Measurements from ENCODE around the gene DPYSL3. TPM values are rescaled to one million over a fixed set of nuclear protein-coding genes. Genes with fewer than 3 reads are reported as not detected.
A peak's percentile ranks its signal among the peaks of the same experiment; 100 is the strongest.

Gene DPYSL3
- polyA plus RNA-seq, 1 donor from 2014 or later, result 689 TPM

- Histone ChIP-seq H3K27me3 (ENCODE audit: insufficient read depth, low read depth, low read length) (no peaks in the 10 kb centered on the region), H3F3A (ENCODE audit: insufficient read depth, low read length, poor library complexity, severe bottlenecking) (peaks cover 11% of the 10 kb centered on the region), H3K9ac (ENCODE audit: low read length) (no peak overlapping the region), H3K4me3 (ENCODE audit: low read length) (no peak overlapping the region), H4K20me1 (ENCODE audit: insufficient read depth) (no peaks in the 10 kb centered on the region), H3K36me3 (ENCODE audit: insufficient read depth, low read length) (peaks cover 6% of the 10 kb centered on the region), H3K27ac (ENCODE audit: low read length) (no peak overlapping the region), H3K9me2 (ENCODE audit: insufficient read depth, low read length) (no peaks in the 10 kb centered on the region), H3K4me2 (ENCODE audit: low read length) (no peak overlapping the region), H2AFZ (ENCODE audit: low read depth, low read length) (no peak overlapping the region), H3K9me3 (ENCODE audit: low read length) (no peaks in the 10 kb centered on the region), H3K79me2 (replicated peaks; ENCODE audit: insufficient read depth, low read length) (no peaks in the 10 kb centered on the region)
- TF ChIP-seq MXI1 (conservative IDR thresholded peaks at IDR 0.05; ENCODE audit: poor library complexity, severe bottlenecking) (no peak), TAF1 (IDR thresholded peaks at IDR 0.05; ENCODE audit: low read depth) (no peak), REST (IDR thresholded peaks at IDR 0.05; ENCODE audit: borderline replicate concordance) (no peak), CTCF (IDR thresholded peaks at IDR 0.05; ENCODE audit: poor library complexity, severe bottlenecking) (no peak), SMC3 (conservative IDR thresholded peaks at IDR 0.05; ENCODE audit: poor library complexity) (no peak), EZH2 (IDR thresholded peaks at IDR 0.05; ENCODE audit: borderline replicate concordance, insufficient read depth, low read length, poor library complexity, severe bottlenecking) (no peak)
Observed at GRCh38 chr5:147387109-147387508, 122.8 kb downstream of the DPYSL3 start.

GRCh38 chr5:147384346-147385193 lies 125.3 kb downstream of the DPYSL3 start:
- Histone ChIP-seq H3K27ac (ENCODE audit: low read length) (no peak overlapping the region), H3K4me3 (ENCODE audit: low read length) (no peak overlapping the region)
- TF ChIP-seq SMC3 (conservative IDR thresholded peaks at IDR 0.05; ENCODE audit: poor library complexity) (no peak), RAD21 (conservative IDR thresholded peaks at IDR 0.05) (no peak), POLR2AphosphoS5 (IDR thresholded peaks at IDR 0.05) (peak; percentile 48), REST (IDR thresholded peaks at IDR 0.05; ENCODE audit: borderline replicate concordance) (no peak)

More at GRCh38 chr5:147384346-147385193, 125.3 kb downstream of the DPYSL3 start:
- Histone ChIP-seq H3K9ac (ENCODE audit: low read length) (no peak overlapping the region), H2AFZ (ENCODE audit: low read depth, low read length) (no peak overlapping the region), H3K79me2 (replicated peaks; ENCODE audit: insufficient read depth, low read length) (no peaks in the 10 kb centered on the region), H4K20me1 (ENCODE audit: insufficient read depth) (no peaks in the 10 kb centered on the region), H3K9me2 (ENCODE audit: insufficient read depth, low read length) (no peaks in the 10 kb centered on the region), H3K36me3 (ENCODE audit: insufficient read depth, low read length) (no peaks in the 10 kb centered on the region), H3K27me3 (ENCODE audit: insufficient read depth, low read depth, low read length) (no peaks in the 10 kb centered on the region), H3K9me3 (ENCODE audit: low read length) (no peaks in the 10 kb centered on the region), H3K4me2 (ENCODE audit: low read length) (no peak overlapping the region), H3F3A (ENCODE audit: insufficient read depth, low read length, poor library complexity, severe bottlenecking) (peaks cover 9% of the 10 kb centered on the region)
